HCT116 (cell line): ENCODE results near the gene EIF2B4.

Experiments used
- CTCF ChIP-seq, 3 experiments: fragments of 200-600 bp in 1 of 3; sonication (generic) in 1 of 3; IDR thresholded peaks in 2 of 3; conservative IDR thresholded peaks in 1 of 3; 2 replicates each; pipeline ENCODE4 v1.5.1; 2012 to 2017; ENCODE audit warnings: low read depth in 2 of 3, low read length in 2 of 3, antibody characterized with exemption in 1 of 3, borderline replicate concordance in 1 of 3, control low read depth in 1 of 3, mild to moderate bottlenecking in 1 of 3, mixed read lengths in 1 of 3, mixed run types in 1 of 3, moderate library complexity in 1 of 3; ENCODE audit not compliant: insufficient read depth in 1 of 3
- POLR2AphosphoS5 ChIP-seq: IDR thresholded peaks from 2 replicates; pipeline ENCODE4 v1.6.1; 2011; ENCODE audit warnings: mild to moderate bottlenecking, low read depth, low read length, moderate library complexity

- TF ChIP-seq POLR2AphosphoS5 = peak; percentile 86
- TF ChIP-seq CTCF (IDR thresholded peaks at IDR 0.05 in 2 of 3, conservative IDR thresholded peaks at IDR 0.05 in 1 of 3; ENCODE audit: borderline replicate concordance in 1 of 3, insufficient read depth in 1 of 3, low read depth in 2 of 3, low read length in 2 of 3) = no peak
Observed at GRCh38 chr2:27356382-27357181, 13.6 kb downstream of the EIF2B4 start, which contains the start of gene GTF3C2.
